Testis (tissue), 2 donors: Measurements from ENCODE around the gene FCHSD2.

Source experiments
- CTCF ChIP-seq, 3 experiments: fragments of 450-650 bp in 2 of 3; fragments of 200-600 bp in 1 of 3; sonication (generic) in 1 of 3; IDR thresholded peaks; one replicate each; pipeline ENCODE4 v1.5.1; 2016 to 2019; ENCODE audit warnings: antibody characterized with exemption in 3 of 3, mild to moderate bottlenecking in 2 of 3, moderate library complexity in 1 of 3
- POLR2A ChIP-seq: fragments of 450-650 bp; IDR thresholded peaks from one replicate; pipeline ENCODE4 v1.6.1; 2017; ENCODE audit warnings: antibody characterized with exemption, mild to moderate bottlenecking, moderate library complexity

GRCh38 chr11:73184953-73185671, 43.0 kb upstream of the FCHSD2 start:
- TF ChIP-seq CTCF (IDR thresholded peaks at IDR 0.05): peak; percentile 56 to 81 (median 76)
- no peak for TF ChIP-seq POLR2A
